Measurements from ENCODE around the gene MAD1L1.

MAD1L1 gene

DNA sequence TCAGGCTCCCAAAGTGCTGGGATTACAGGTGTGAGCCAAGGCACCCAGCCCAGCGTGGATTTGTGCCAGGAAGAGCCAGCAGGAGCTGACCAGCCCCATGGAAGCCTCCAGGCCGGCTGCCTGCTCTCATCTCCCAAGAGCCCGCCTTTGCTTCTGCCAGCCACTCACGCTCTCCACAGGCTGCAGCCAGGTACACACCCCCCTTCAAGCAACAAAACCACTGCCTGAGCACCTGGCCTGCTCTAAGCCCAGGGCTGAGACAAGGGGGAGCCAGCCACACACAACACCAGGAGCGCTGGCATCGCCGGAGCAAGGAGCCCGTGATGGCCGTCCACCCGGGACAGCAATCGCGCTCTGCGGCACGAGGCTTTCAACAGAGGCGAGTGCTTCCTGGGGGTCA lies 34.5 kb downstream of the MAD1L1 start:
- DNase-seq (ENCODE audit: low spot score) (no peak), ATAC-seq (ENCODE audit: low read depth) (no peak)
- no peaks in the 10 kb centered on the region for H3K4me1 ChIP-seq (ENCODE audit: insufficient read depth, poor library complexity, severe bottlenecking)
- peaks cover 29% of the 10 kb centered on the region for H3K36me3 ChIP-seq (ENCODE audit: low read depth)
- no peak overlapping the region for H3K27ac ChIP-seq (ENCODE audit: poor library complexity, severe bottlenecking)
- no peak overlapping the region for H3K4me3 ChIP-seq (ENCODE audit: severe bottlenecking)
- TF ChIP-seq, protein P1, sequence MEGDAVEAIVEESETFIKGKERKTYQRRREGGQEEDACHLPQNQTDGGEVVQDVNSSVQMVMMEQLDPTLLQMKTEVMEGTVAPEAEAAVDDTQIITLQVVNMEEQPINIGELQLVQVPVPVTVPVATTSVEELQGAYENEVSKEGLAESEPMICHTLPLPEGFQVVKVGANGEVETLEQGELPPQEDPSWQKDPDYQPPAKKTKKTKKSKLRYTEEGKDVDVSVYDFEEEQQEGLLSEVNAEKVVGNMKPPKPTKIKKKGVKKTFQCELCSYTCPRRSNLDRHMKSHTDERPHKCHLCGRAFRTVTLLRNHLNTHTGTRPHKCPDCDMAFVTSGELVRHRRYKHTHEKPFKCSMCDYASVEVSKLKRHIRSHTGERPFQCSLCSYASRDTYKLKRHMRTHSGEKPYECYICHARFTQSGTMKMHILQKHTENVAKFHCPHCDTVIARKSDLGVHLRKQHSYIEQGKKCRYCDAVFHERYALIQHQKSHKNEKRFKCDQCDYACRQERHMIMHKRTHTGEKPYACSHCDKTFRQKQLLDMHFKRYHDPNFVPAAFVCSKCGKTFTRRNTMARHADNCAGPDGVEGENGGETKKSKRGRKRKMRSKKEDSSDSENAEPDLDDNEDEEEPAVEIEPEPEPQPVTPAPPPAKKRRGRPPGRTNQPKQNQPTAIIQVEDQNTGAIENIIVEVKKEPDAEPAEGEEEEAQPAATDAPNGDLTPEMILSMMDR (IDR thresholded peaks at IDR 0.05; ENCODE audit: poor library complexity, severe bottlenecking) = no peak
- no peaks in the 10 kb centered on the region for H3K27me3 ChIP-seq (ENCODE audit: insufficient read depth, poor library complexity, severe bottlenecking)
- H3K9me3 ChIP-seq (ENCODE audit: severe bottlenecking) = no peaks in the 10 kb centered on the region

DNA sequence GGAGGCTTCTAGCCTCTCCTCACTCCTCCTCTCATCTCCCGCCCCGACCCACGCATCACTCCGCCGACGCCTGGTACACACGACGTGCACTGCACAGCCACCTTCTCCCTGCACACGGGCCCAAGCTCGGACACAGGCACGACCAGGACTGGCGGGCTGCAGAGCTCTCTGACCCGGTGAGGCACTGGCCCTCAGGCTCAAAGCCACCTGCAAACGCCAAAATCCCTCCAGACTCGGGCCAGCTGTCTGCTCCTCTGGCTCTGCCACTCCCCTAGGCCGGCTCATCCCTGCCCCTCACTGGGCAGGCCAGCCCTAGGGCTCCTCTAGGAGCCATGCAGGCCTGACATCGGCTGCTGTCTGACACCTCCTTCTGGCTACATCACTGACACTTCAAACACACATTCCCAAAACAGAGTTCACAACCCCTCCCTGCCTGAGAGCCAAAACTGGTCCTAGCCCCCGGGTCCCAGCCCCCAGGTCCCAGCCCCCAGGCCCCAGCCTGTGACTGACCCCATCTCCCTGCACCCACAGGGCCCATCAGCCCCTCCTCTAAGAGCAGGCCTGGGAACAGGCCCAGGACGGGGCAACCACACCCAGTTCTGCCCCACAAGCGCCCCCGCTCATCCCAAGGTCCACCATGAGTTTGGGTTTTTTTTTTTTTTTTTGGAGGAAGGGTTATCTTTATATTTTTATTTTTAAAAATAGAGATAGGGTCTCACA lies 35.1 kb downstream of the MAD1L1 start:
- no peaks in the 10 kb centered on the region for H3K9me3 ChIP-seq (ENCODE audit: severe bottlenecking)
- H3K4me3 ChIP-seq (ENCODE audit: severe bottlenecking) = no peak overlapping the region
- H3K4me1 ChIP-seq (ENCODE audit: insufficient read depth, poor library complexity, severe bottlenecking) = no peaks in the 10 kb centered on the region
- DNase-seq (ENCODE audit: low spot score) (no peak), ATAC-seq (ENCODE audit: low read depth) (no peak)
- H3K27me3 ChIP-seq (ENCODE audit: insufficient read depth, poor library complexity, severe bottlenecking) = no peaks in the 10 kb centered on the region
- peaks cover 29% of the 10 kb centered on the region for H3K36me3 ChIP-seq (ENCODE audit: low read depth)
- TF ChIP-seq, protein P1 (IDR thresholded peaks at IDR 0.05; ENCODE audit: poor library complexity, severe bottlenecking) = no peak
- H3K27ac ChIP-seq (ENCODE audit: poor library complexity, severe bottlenecking) = no peak overlapping the region

DNA sequence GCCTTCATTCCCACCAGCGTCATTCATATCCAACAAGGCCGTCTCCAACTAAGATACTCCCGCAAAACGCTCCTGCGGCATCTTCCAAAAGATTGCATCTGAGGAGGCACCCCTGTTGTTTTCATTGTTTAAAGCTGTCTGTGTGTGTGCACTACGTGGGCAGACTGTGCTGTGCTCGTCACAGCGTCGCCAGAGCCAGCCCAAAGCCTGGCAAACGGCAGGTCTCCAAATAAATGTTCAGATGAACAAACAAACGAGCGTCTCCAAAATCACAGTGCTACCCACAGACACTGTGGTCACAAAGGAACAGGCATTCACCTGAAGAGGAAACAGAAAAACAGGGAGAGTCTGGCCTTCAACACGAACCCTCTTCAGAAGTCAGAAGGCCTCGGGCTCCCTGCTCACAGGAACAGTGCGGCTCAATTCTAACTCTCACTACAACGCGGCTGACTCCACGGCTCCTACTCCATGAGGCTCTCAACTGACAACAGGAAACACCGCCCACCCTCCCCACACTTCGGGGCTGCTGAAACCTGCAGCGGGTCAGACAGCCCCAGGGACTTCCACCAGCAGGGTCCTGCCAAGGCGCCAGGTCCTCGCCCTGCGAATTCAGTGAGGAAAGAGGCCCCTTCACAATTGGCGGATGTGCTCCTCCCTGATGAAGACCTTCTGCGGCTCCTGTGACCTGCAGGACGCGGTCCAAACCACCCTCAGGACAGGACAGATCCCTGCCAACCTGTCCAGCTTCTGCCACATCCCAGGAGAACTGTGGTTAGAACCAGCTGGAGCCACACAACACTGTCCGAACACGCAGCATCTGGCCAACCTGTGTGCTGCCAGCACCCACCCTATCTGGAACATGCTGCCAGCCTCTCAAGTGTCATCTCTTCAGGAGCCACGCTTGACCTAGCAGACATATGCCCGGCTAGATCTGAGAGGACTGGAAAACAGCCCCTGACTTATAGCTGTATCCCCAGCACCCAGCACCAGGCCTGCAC lies 36.1 kb downstream of the MAD1L1 start:
- peaks cover 29% of the 10 kb centered on the region for H3K36me3 ChIP-seq (ENCODE audit: low read depth)
- TF ChIP-seq, protein P1 (IDR thresholded peaks at IDR 0.05; ENCODE audit: poor library complexity, severe bottlenecking) = no peak
- no peak overlapping the region for H3K4me3 ChIP-seq (ENCODE audit: severe bottlenecking)
- H3K9me3 ChIP-seq (ENCODE audit: severe bottlenecking) = no peaks in the 10 kb centered on the region
- no peak overlapping the region for H3K27ac ChIP-seq (ENCODE audit: poor library complexity, severe bottlenecking)
- no peak for ATAC-seq (ENCODE audit: low read depth)
- no peaks in the 10 kb centered on the region for H3K4me1 ChIP-seq (ENCODE audit: insufficient read depth, poor library complexity, severe bottlenecking)
- H3K27me3 ChIP-seq (ENCODE audit: insufficient read depth, poor library complexity, severe bottlenecking) = no peaks in the 10 kb centered on the region
- no peak for DNase-seq (ENCODE audit: low spot score)

DNA sequence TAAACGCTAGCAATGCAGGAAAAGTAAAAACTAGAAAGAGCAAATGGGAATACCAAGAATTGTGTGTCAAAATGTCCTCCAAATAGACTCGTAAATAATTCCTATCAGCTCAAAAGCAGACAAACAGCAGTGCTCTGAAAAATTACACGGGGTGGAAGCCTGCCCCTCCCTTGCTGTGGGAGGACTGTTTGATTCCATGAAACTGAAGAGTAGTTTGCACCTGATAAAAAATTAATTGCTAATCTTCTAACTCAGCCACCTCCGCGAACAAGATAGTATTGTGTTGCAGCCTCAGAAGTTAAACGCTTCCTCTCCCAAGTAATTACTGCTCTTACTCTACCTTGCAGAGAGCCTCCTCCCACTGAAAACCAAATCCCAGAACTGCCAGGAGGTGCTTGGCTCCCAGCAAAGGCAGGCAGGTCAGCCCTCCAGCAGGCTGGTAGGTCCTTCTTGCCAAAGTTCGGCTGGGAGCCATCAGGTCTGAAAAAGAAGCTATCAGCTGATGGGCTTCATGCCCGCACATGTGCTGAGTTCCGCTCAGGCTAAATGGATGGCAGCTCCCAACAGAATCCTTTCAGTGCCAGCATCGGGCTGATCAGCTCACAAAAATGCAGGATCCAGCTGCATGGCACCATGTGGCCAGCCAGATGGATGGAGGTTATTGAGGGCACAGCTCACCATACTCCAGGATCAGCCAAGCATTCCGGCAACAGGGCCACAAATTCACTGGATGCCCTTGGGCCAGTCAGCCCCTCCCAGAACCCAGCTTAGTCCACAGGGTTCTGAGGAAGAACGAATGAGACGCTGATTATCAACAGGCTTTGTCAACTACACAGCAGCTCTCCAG lies 37.1 kb downstream of the MAD1L1 start:
- DNase-seq (ENCODE audit: low spot score) (no peak), ATAC-seq (ENCODE audit: low read depth) (no peak)
- TF ChIP-seq, protein P1 (IDR thresholded peaks at IDR 0.05; ENCODE audit: poor library complexity, severe bottlenecking) = no peak
- H3K4me1 ChIP-seq (ENCODE audit: insufficient read depth, poor library complexity, severe bottlenecking) = peaks cover 5% of the 10 kb centered on the region
- H3K36me3 ChIP-seq (ENCODE audit: low read depth) = peaks cover 29% of the 10 kb centered on the region
- no peak overlapping the region for H3K27ac ChIP-seq (ENCODE audit: poor library complexity, severe bottlenecking)
- no peaks in the 10 kb centered on the region for H3K27me3 ChIP-seq (ENCODE audit: insufficient read depth, poor library complexity, severe bottlenecking)
- H3K4me3 ChIP-seq (ENCODE audit: severe bottlenecking) = no peak overlapping the region
- H3K9me3 ChIP-seq (ENCODE audit: severe bottlenecking) = no peaks in the 10 kb centered on the region

All from RWPE2 (cell line).